AG04449 (cell line): ENCODE results near the gene MRPS18A.

Experiments
- CTCF ChIA-PET: fragments of 350-600 bp; formaldehyde crosslinking; extraction: SDS; loops from one replicate; lab custom pipeline; 2021; ENCODE audit warnings: antibody characterized with exemption; lab: Yijun Ruan, JAX
- POLR2A ChIA-PET: fragments of 400-600, 350-600 bp; formaldehyde crosslinking; extraction: SDS; loops from one replicate; lab custom pipeline; 2020; ENCODE audit warnings: antibody characterized with exemption, inconsistent platforms; lab: Yijun Ruan, JAX
- DNase-seq: peaks from one replicate; pipeline ENCODE4 v3.0.0-alpha.2; 2010; ENCODE audit warnings: low read depth, low spot score
- H3K4me3 ChIP-seq: 2 replicates; pipeline ENCODE4 v1.5.1; 2011; ENCODE audit warnings: low read depth, mild to moderate bottlenecking, control low read depth, low read length
- CTCF ChIP-seq: IDR thresholded peaks from one replicate; pipeline ENCODE4 v1.5.1; 2011; ENCODE audit warnings: mild to moderate bottlenecking, moderate library complexity, low read length, control low read depth, inconsistent platforms; ENCODE audit not compliant: insufficient read depth; ENCODE audit errors: missing control alignments

MRPS18A gene

DNA sequence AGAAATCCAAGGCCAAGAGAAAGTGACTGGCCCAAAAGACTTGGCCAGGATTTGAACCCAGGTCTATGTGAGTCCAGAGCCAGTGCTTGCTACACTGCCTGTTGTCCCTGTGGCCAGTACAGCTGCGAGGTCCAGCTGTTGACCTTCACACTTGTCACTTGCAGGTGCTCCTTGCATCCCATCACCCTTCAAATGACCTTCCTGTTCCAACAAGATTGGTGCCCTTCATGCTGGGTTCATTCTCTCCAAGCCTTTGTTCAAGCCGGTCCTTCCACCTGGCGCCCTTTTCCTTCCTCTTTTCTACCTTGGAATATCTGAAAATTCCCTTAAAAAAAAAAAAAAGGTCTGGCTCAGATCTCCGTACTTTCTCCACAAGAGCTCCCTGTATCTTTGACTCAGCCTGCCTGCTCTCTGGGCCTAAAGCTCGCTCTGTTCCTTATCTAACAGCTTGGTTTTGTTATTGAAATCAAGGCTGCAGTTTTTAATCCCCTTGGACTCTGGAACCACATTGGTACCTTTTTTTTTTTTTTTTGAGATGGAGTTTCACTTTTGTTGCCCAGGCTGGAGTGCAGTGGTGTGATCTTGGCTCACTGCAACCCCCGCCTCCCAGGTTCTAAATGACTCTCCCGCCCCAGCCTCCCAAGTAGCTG, 22.2 kb upstream of the MRPS18A start:
- DNase-seq, result no peak
- ChIA-PET CTCF (interaction anchor here (0.8 to 1.5 kb wide), 5 partner anchors 15 to 369 kb away, joined by 4 to 6 read pairs (median 4); no protein-coding TSS in a partner anchor), POLR2A (interaction anchor here (1.0 kb wide), 1 partner anchor 60 kb away, joined by 3 read pairs; the partner anchor contains the start of gene VEGFA)
- H3K4me3 ChIP-seq, result no peak overlapping the region
- no peak for TF ChIP-seq CTCF

DNA sequence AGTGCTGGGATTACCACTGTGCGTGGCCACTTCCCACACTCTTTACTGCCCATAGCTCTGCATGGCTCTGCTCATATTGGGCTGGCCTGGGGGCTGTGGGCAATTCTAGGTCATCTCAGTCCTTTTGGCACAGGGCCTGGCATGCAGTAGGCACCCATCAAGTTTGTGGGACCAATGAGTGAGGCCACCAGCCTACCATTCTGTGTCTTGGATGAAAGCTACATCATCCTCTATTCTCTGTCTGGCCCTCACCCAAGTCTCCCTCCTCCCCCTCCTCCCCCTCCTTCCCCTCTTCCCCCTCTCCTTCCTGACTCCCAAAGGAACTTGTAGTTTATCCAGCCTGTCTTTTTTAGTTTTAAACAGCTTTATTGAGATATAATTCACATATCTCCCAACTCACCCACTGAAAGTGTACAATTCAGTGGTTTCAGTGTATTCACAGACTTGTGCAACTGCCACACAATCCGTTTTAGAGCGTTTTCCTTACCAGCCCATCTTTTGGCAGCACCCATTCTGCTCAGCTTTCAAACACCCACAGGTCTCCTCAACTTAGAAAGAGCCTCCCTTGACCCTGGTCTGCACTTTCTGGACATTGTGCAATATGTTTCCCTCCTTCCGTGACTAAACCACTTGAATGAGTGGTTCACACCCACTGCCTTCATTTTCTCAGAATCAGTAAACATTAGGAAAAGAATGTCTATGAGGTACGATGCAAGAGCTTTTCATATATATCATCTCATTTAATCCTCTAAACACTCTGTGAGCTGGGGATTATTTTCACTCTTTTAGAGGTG, 21.5 kb upstream of the MRPS18A start:
- ChIA-PET CTCF (interaction anchor here (1.2 to 1.5 kb wide), 4 partner anchors 15 to 370 kb away, joined by 4 to 6 read pairs (median 4); no protein-coding TSS in a partner anchor), POLR2A (interaction anchor here (1.0 kb wide), 1 partner anchor 60 kb away, joined by 3 read pairs; the partner anchor contains the start of gene VEGFA)
- DNase-seq, result no peak
- H3K4me3 ChIP-seq, result no peak overlapping the region
- TF ChIP-seq CTCF, result no peak

GRCh38 chr6:43707767-43708166, 20.2 kb upstream of the MRPS18A start:
- H3K4me3 ChIP-seq, result no peak overlapping the region
- ChIA-PET POLR2A (no interaction called here), CTCF (no interaction called here)
- DNase-seq, result no peak
- TF ChIP-seq CTCF, result no peak

DNA sequence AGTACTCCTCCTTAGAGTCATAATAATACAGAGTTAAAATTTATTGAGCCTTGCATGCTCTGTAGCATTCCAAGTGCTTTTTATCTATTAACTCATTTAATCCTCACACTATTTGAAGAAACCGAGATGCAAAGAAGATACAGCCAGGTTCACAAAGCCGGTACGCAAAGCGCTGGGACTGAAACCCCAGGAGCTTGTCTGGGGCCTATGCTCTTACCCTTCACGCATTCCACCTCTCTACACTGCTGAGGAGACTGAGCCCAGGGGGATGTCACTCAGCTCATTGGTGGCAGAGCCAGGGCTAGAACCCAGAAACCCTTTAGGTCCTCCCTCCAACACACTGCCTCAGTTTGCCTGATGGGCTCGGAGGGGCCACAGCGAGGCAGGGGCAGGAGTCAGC, 19.7 kb upstream of the MRPS18A start:
- H3K4me3 ChIP-seq, result no peak overlapping the region
- POLR2A ChIA-PET, result no interaction called here
- DNase-seq, result no peak
- TF ChIP-seq CTCF, result no peak
- CTCF ChIA-PET, result interaction anchor here (1.8 kb wide), 1 partner anchor 17 kb away, joined by 4 read pairs; no protein-coding TSS in a partner anchor

GRCh38 chr6:43706788-43707187, 19.2 kb upstream of the MRPS18A start:
- CTCF ChIA-PET, result interaction anchor here (0.8 to 1.8 kb wide), 2 partner anchors 18 to 19 kb away, joined by 3 to 4 read pairs; partner anchors contain the start of gene MRPS18A

More at GRCh38 chr6:43706788-43707187, 19.2 kb upstream of the MRPS18A start:
- H3K4me3 ChIP-seq, result no peak overlapping the region
- TF ChIP-seq CTCF, result no peak
- POLR2A ChIA-PET, result no interaction called here
- DNase-seq, result no peak
